GM23338 (cell line): ENCODE results near the gene KCNH8. TPM values are rescaled to one million over a fixed set of nuclear protein-coding genes. Genes with fewer than 3 reads are reported as not detected.

Experiments used
- ATAC-seq: fragments of 200-7000 bp; cut with Tn5 transposase; 3 replicates; pipeline ENCODE4 v1.9.1; 2020
- DNase-seq: peaks from one replicate; pipeline ENCODE4 v3.0.0-alpha.2; 2015; ENCODE audit warnings: low spot score
- H2AFZ ChIP-seq: fragments of 200-600 bp; sonication (generic); 2 replicates; pipeline ENCODE4 v1.8.0; 2016; ENCODE audit warnings: antibody characterized with exemption, mild to moderate bottlenecking, moderate library complexity
- H3F3A ChIP-seq: fragments of 200-600 bp; sonication (generic); replicated peaks from 2 replicates; pipeline ENCODE4 v1.8.0; 2017; ENCODE audit warnings: antibody characterized with exemption, mixed run types, low read depth
- H3K27ac ChIP-seq: fragments of 200-600 bp; sonication (generic); 2 replicates; pipeline ENCODE4 v1.6.1; 2016; ENCODE audit warnings: low read depth
- H3K27me3 ChIP-seq: fragments of 200-600 bp; sonication (generic); 2 replicates; pipeline ENCODE4 v1.8.0; 2016; ENCODE audit warnings: mild to moderate bottlenecking, mixed run types, moderate library complexity; ENCODE audit not compliant: insufficient read depth
- H3K36me3 ChIP-seq: fragments of 200-600 bp; sonication (generic); 2 replicates; pipeline ENCODE4 v1.8.0; 2016; ENCODE audit warnings: mild to moderate bottlenecking; ENCODE audit not compliant: insufficient read depth
- H3K4me1 ChIP-seq: fragments of 200-600 bp; sonication (generic); 2 replicates; pipeline ENCODE4 v1.8.0; 2016; ENCODE audit warnings: mild to moderate bottlenecking, moderate library complexity; ENCODE audit not compliant: insufficient read depth
- H3K4me2 ChIP-seq: fragments of 200-600 bp; sonication (generic); 2 replicates; pipeline ENCODE4 v1.7.1; 2017; ENCODE audit warnings: mixed run types
- H3K4me3 ChIP-seq: fragments of 200-600 bp; sonication (generic); 2 replicates; pipeline ENCODE4 v1.6.1; 2016; ENCODE audit warnings: mixed run types
- H3K79me2 ChIP-seq: fragments of 200-600 bp; sonication (generic); replicated peaks from 2 replicates; pipeline ENCODE4 v1.8.0; 2017; ENCODE audit warnings: mild to moderate bottlenecking; ENCODE audit not compliant: insufficient read depth
- H3K9me2 ChIP-seq: fragments of 200-600 bp; sonication (generic); 2 replicates; pipeline ENCODE4 v1.8.0; 2017; ENCODE audit not compliant: insufficient read depth
- H4K20me1 ChIP-seq: fragments of 200-600 bp; sonication (generic); replicated peaks from 2 replicates; pipeline ENCODE4 v1.8.0; 2017; ENCODE audit warnings: mild to moderate bottlenecking; ENCODE audit not compliant: insufficient read depth
- H3K27ac Mint-ChIP-seq: 2 replicates; pipeline ENCODE4 v1.8.0; 2020; ENCODE audit warnings: inconsistent platforms, mild to moderate bottlenecking, moderate library complexity, mixed read lengths
- H3K27me3 Mint-ChIP-seq: 3 replicates; pipeline ENCODE4 v1.8.0; 2022; ENCODE audit warnings: low read depth, mild to moderate bottlenecking, moderate library complexity, mixed read lengths, inconsistent platforms; ENCODE audit not compliant: insufficient read depth, poor library complexity
- H3K36me3 Mint-ChIP-seq: 3 replicates; pipeline ENCODE4 v1.8.0; 2021; ENCODE audit warnings: low read depth, mild to moderate bottlenecking, inconsistent platforms, moderate library complexity, mixed read lengths
- H3K4me1 Mint-ChIP-seq: 3 replicates; pipeline ENCODE4 v1.8.0; 2020; ENCODE audit warnings: mild to moderate bottlenecking, inconsistent platforms, mixed read lengths
- H3K4me3 Mint-ChIP-seq: 3 replicates; pipeline ENCODE4 v1.8.0; 2021; ENCODE audit warnings: moderate library complexity, mild to moderate bottlenecking, inconsistent platforms, mixed read lengths
- H3K9me3 Mint-ChIP-seq: 3 replicates; pipeline ENCODE4 v1.8.0; 2020; ENCODE audit warnings: moderate library complexity, mild to moderate bottlenecking, inconsistent platforms, mixed read lengths
- EZH2 ChIP-seq: fragments of 200-600 bp; sonication (generic); IDR thresholded peaks from one replicate; pipeline ENCODE4 v1.8.0; 2017; ENCODE audit warnings: antibody characterized with exemption, mild to moderate bottlenecking, low read depth; ENCODE audit not compliant: unreplicated experiment
- EZH2phosphoT487 ChIP-seq: fragments of 200-600 bp; sonication (generic); IDR thresholded peaks from one replicate; pipeline ENCODE4 v1.8.1; 2018; ENCODE audit warnings: antibody characterized with exemption; ENCODE audit not compliant: unreplicated experiment
- JUNB ChIP-seq: IDR thresholded peaks from one replicate; pipeline ENCODE4 v1.6.1; 2016; ENCODE audit warnings: antibody characterized with exemption; ENCODE audit not compliant: unreplicated experiment
- NANOG ChIP-seq: IDR thresholded peaks from 2 replicates; pipeline ENCODE4 v1.6.1; 2016; ENCODE audit warnings: antibody characterized with exemption, borderline replicate concordance
- STAT1 ChIP-seq: IDR thresholded peaks from one replicate; pipeline ENCODE4 v1.6.1; 2016; ENCODE audit warnings: antibody characterized with exemption; ENCODE audit not compliant: unreplicated experiment
- ZNF114 ChIP-seq: fragments of 250-450 bp; sonication (Bioruptor Pico); IDR thresholded peaks from 2 replicates; pipeline ENCODE4 v1.5.0; 2020; ENCODE audit warnings: mild to moderate bottlenecking, moderate library complexity
- ZNF331 ChIP-seq: fragments of 250-450 bp; sonication (Bioruptor Pico); IDR thresholded peaks from 2 replicates; pipeline ENCODE4 v1.5.0; 2020; ENCODE audit warnings: low read depth, mild to moderate bottlenecking, moderate library complexity
- polyA plus RNA-seq: library from polyadenylated mRNA; unstranded; fragments of >200 nt; fragmentation: Nextera tagmentation; extraction: Ambion mirVana; gene quantifications from 2 replicates; pipeline ENCODE4 v1.2.1, GENCODE V29; 2016
- total RNA-seq: library from RNA; depleted of rRNA; stranded (reverse); fragments of >200 nt; shearing (Covaris generic); gene quantifications from 2 replicates; pipeline ENCODE4 v1.2.3, GENCODE V29; 2014
- TF ChIP-seq, protein P1 (sequence below), 2 experiments: fragments of 200-600 bp in 1 of 2; sonication (generic) in 1 of 2; conservative IDR thresholded peaks; 2 replicates each; pipeline versions ENCODE4 v1.5.1 to v1.6.1; 2016 to 2017; ENCODE audit warnings: antibody characterized with exemption in 2 of 2, low read depth in 2 of 2, mild to moderate bottlenecking in 2 of 2, moderate library complexity in 1 of 2
- TF ChIP-seq, protein P2 (sequence below): fragments of 250-450 bp; sonication (Bioruptor Pico); IDR thresholded peaks from 2 replicates; pipeline ENCODE4 v1.5.0; 2020; ENCODE audit warnings: mild to moderate bottlenecking, moderate library complexity
- TF ChIP-seq, protein P3 (sequence below): IDR thresholded peaks from one replicate; pipeline ENCODE4 v1.6.1; 2018; ENCODE audit warnings: antibody characterized with exemption; ENCODE audit not compliant: unreplicated experiment
- TF ChIP-seq, protein P4 (sequence below): IDR thresholded peaks from 2 replicates; pipeline ENCODE4 v1.6.1; 2016; ENCODE audit warnings: antibody characterized with exemption

KCNH8 gene
- total and polyA plus RNA-seq, 2 experiments from 2014 or later = 1.3 to 3.4 TPM

DNA sequence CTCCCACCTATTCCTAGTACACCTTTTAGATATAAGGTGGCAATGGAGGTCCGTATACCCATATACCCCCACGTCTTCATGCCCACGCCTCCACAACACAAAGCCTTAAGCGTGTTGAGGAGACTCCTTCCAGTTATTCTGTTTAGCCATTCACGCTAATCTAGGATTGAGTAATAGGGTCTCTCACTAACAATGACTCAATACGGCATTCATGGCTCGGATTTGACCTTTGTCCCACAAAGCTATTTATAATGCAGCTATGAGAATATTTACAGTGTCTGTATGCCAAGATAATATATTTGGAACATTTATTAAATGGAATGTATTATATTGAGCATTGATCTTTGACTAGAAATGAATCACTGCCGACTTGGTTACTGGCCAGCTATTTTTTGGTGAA is 215.8 kb downstream of the KCNH8 start:
- Mint-ChIP-seq H3K4me1 (peaks cover 2% of the 10 kb centered on the region; the same call in 1 of the 3 replicates), H3K27ac (no peak overlapping the region), H3K36me3 (no peaks in the 10 kb centered on the region), H3K9me3 (no peaks in the 10 kb centered on the region), H3K4me3 (no peak overlapping the region), H3K27me3 (no peaks in the 10 kb centered on the region)
- DNase-seq (no peak), ATAC-seq (no peak)
- TF ChIP-seq EZH2phosphoT487 (no peak), ZNF114 (CRISPR knock-in tag) (no peak), JUNB (no peak), NANOG (no peak), STAT1 (no peak), ZNF331 (CRISPR knock-in tag) (no peak), EZH2 (no peak)
- TF ChIP-seq, protein P1, sequence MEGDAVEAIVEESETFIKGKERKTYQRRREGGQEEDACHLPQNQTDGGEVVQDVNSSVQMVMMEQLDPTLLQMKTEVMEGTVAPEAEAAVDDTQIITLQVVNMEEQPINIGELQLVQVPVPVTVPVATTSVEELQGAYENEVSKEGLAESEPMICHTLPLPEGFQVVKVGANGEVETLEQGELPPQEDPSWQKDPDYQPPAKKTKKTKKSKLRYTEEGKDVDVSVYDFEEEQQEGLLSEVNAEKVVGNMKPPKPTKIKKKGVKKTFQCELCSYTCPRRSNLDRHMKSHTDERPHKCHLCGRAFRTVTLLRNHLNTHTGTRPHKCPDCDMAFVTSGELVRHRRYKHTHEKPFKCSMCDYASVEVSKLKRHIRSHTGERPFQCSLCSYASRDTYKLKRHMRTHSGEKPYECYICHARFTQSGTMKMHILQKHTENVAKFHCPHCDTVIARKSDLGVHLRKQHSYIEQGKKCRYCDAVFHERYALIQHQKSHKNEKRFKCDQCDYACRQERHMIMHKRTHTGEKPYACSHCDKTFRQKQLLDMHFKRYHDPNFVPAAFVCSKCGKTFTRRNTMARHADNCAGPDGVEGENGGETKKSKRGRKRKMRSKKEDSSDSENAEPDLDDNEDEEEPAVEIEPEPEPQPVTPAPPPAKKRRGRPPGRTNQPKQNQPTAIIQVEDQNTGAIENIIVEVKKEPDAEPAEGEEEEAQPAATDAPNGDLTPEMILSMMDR (conservative IDR thresholded peaks at IDR 0.05; ENCODE audit: low read depth in 2 of 2) = no peak
- TF ChIP-seq, protein P2, sequence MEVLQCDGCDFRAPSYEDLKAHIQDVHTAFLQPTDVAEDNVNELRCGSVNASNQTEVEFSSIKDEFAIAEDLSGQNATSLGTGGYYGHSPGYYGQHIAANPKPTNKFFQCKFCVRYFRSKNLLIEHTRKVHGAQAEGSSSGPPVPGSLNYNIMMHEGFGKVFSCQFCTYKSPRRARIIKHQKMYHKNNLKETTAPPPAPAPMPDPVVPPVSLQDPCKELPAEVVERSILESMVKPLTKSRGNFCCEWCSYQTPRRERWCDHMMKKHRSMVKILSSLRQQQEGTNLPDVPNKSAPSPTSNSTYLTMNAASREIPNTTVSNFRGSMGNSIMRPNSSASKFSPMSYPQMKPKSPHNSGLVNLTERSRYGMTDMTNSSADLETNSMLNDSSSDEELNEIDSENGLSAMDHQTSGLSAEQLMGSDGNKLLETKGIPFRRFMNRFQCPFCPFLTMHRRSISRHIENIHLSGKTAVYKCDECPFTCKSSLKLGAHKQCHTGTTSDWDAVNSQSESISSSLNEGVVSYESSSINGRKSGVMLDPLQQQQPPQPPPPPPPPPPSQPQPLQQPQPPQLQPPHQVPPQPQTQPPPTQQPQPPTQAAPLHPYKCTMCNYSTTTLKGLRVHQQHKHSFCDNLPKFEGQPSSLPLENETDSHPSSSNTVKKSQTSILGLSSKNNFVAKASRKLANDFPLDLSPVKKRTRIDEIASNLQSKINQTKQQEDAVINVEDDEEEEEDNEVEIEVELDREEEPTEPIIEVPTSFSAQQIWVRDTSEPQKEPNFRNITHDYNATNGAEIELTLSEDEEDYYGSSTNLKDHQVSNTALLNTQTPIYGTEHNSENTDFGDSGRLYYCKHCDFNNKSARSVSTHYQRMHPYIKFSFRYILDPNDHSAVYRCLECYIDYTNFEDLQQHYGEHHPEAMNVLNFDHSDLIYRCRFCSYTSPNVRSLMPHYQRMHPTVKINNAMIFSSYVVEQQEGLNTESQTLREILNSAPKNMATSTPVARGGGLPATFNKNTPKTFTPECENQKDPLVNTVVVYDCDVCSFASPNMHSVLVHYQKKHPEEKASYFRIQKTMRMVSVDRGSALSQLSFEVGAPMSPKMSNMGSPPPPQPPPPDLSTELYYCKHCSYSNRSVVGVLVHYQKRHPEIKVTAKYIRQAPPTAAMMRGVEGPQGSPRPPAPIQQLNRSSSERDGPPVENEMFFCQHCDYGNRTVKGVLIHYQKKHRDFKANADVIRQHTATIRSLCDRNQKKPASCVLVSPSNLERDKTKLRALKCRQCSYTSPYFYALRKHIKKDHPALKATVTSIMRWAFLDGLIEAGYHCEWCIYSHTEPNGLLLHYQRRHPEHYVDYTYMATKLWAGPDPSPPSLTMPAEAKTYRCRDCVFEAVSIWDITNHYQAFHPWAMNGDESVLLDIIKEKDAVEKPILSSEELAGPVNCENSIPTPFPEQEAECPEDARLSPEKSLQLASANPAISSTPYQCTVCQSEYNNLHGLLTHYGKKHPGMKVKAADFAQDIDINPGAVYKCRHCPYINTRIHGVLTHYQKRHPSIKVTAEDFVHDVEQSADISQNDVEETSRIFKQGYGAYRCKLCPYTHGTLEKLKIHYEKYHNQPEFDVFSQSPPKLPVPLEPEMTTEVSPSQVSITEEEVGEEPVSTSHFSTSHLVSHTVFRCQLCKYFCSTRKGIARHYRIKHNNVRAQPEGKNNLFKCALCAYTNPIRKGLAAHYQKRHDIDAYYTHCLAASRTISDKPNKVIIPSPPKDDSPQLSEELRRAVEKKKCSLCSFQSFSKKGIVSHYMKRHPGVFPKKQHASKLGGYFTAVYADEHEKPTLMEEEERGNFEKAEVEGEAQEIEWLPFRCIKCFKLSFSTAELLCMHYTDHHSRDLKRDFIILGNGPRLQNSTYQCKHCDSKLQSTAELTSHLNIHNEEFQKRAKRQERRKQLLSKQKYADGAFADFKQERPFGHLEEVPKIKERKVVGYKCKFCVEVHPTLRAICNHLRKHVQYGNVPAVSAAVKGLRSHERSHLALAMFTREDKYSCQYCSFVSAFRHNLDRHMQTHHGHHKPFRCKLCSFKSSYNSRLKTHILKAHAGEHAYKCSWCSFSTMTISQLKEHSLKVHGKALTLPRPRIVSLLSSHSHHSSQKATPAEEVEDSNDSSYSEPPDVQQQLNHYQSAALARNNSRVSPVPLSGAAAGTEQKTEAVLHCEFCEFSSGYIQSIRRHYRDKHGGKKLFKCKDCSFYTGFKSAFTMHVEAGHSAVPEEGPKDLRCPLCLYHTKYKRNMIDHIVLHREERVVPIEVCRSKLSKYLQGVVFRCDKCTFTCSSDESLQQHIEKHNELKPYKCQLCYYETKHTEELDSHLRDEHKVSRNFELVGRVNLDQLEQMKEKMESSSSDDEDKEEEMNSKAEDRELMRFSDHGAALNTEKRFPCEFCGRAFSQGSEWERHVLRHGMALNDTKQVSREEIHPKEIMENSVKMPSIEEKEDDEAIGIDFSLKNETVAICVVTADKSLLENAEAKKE (CRISPR knock-in tag) = no peak
- TF ChIP-seq, protein P3, sequence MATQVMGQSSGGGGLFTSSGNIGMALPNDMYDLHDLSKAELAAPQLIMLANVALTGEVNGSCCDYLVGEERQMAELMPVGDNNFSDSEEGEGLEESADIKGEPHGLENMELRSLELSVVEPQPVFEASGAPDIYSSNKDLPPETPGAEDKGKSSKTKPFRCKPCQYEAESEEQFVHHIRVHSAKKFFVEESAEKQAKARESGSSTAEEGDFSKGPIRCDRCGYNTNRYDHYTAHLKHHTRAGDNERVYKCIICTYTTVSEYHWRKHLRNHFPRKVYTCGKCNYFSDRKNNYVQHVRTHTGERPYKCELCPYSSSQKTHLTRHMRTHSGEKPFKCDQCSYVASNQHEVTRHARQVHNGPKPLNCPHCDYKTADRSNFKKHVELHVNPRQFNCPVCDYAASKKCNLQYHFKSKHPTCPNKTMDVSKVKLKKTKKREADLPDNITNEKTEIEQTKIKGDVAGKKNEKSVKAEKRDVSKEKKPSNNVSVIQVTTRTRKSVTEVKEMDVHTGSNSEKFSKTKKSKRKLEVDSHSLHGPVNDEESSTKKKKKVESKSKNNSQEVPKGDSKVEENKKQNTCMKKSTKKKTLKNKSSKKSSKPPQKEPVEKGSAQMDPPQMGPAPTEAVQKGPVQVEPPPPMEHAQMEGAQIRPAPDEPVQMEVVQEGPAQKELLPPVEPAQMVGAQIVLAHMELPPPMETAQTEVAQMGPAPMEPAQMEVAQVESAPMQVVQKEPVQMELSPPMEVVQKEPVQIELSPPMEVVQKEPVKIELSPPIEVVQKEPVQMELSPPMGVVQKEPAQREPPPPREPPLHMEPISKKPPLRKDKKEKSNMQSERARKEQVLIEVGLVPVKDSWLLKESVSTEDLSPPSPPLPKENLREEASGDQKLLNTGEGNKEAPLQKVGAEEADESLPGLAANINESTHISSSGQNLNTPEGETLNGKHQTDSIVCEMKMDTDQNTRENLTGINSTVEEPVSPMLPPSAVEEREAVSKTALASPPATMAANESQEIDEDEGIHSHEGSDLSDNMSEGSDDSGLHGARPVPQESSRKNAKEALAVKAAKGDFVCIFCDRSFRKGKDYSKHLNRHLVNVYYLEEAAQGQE = no peak
- TF ChIP-seq, protein P4, sequence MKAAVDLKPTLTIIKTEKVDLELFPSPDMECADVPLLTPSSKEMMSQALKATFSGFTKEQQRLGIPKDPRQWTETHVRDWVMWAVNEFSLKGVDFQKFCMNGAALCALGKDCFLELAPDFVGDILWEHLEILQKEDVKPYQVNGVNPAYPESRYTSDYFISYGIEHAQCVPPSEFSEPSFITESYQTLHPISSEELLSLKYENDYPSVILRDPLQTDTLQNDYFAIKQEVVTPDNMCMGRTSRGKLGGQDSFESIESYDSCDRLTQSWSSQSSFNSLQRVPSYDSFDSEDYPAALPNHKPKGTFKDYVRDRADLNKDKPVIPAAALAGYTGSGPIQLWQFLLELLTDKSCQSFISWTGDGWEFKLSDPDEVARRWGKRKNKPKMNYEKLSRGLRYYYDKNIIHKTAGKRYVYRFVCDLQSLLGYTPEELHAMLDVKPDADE = no peak
- H3K79me2 ChIP-seq = no peaks in the 10 kb centered on the region
- H3K36me3 ChIP-seq = no peaks in the 10 kb centered on the region
- no peak overlapping the region for H2AFZ ChIP-seq
- no peak overlapping the region for H3K27ac ChIP-seq
- H3K4me3 ChIP-seq = no peak overlapping the region
- H3K4me1 ChIP-seq = no peaks in the 10 kb centered on the region
- no peak overlapping the region for H3K4me2 ChIP-seq
- no peaks in the 10 kb centered on the region for H3F3A ChIP-seq
- H4K20me1 ChIP-seq = no peaks in the 10 kb centered on the region
- H3K9me2 ChIP-seq = no peaks in the 10 kb centered on the region
- no peaks in the 10 kb centered on the region for H3K27me3 ChIP-seq
